SU-DHL-6 (cell line): ENCODE results near the gene KIN.
"Not testable (repeated sequence)": the region's sequence is repeated elsewhere in the genome, so short reads cannot be mapped to it uniquely, and the experiment has no call there.

Experiments
- H2AFZ ChIP-seq: fragments of 200-600 bp; sonication (generic); 2 replicates; pipeline ENCODE4 v1.6.1; 2014; ENCODE audit warnings: low read depth, mild to moderate bottlenecking, moderate library complexity, mixed read lengths, antibody characterized with exemption, low read length; ENCODE audit not compliant: severe bottlenecking
- H3F3A ChIP-seq: fragments of 200-600 bp; shearing (Covaris generic); 2 replicates; pipeline ENCODE4 v1.6.0; 2016; ENCODE audit warnings: antibody characterized with exemption, mild to moderate bottlenecking; ENCODE audit not compliant: insufficient read depth
- H3K27ac ChIP-seq: fragments of 200-600 bp; sonication (generic); 2 replicates; pipeline ENCODE4 v1.5.1; 2016; ENCODE audit warnings: low read depth, mild to moderate bottlenecking, low read length, moderate library complexity, mixed read lengths
- H3K27me3 ChIP-seq: fragments of 200-600 bp; sonication (generic), shearing (Covaris generic); 2 replicates; pipeline ENCODE4 v1.6.0; 2014; ENCODE audit warnings: mild to moderate bottlenecking, low read length
- H3K36me3 ChIP-seq: fragments of 200-600 bp; sonication (generic); 2 replicates; pipeline ENCODE4 v1.6.1; 2014; ENCODE audit warnings: mild to moderate bottlenecking, low read length, mixed read lengths
- H3K4me2 ChIP-seq: fragments of 300-600, 200-600 bp; shearing (Covaris generic), sonication (generic); 2 replicates; pipeline ENCODE4 v1.6.0; 2014; ENCODE audit warnings: low read length, low read depth, mild to moderate bottlenecking; ENCODE audit not compliant: poor library complexity, severe bottlenecking
- H3K4me3 ChIP-seq: fragments of 200-600 bp; sonication (generic); 2 replicates; pipeline ENCODE4 v1.5.1; 2014; ENCODE audit warnings: antibody characterized with exemption, low read length, mild to moderate bottlenecking, mixed read lengths; ENCODE audit not compliant: insufficient read depth, poor library complexity, severe bottlenecking
- H3K79me2 ChIP-seq: fragments of 200-600 bp; sonication (generic); 2 replicates; pipeline ENCODE4 v1.6.1; 2014; ENCODE audit warnings: mild to moderate bottlenecking, low read length, moderate library complexity; ENCODE audit not compliant: insufficient read depth
- H3K9ac ChIP-seq: fragments of 200-600 bp; sonication (generic); 2 replicates; pipeline ENCODE4 v1.7.0; 2014; ENCODE audit warnings: mild to moderate bottlenecking, low read length
- H3K9me2 ChIP-seq: fragments of 200-600 bp; sonication (generic); replicated peaks from 2 replicates; pipeline ENCODE4 v1.6.1; 2014; ENCODE audit warnings: low read length; ENCODE audit not compliant: insufficient read depth
- H3K9me3 ChIP-seq: fragments of 200-600 bp; sonication (generic); 2 replicates; pipeline ENCODE4 v1.6.1; 2014; ENCODE audit warnings: low read length, mixed read lengths; ENCODE audit not compliant: insufficient read depth
- H4K20me1 ChIP-seq: fragments of 200-600 bp; sonication (generic); 2 replicates; pipeline ENCODE4 v1.6.1; 2014; ENCODE audit warnings: low read depth, mild to moderate bottlenecking, antibody characterized with exemption, low read length, moderate library complexity, mixed read lengths
- EZH2phosphoT487 ChIP-seq: fragments of 200-600 bp; sonication (generic), shearing (Covaris generic); conservative IDR thresholded peaks from 2 replicates; pipeline ENCODE4 v1.6.1; 2018; ENCODE audit warnings: mild to moderate bottlenecking, antibody characterized with exemption, low read length, moderate library complexity, mixed read lengths
- TF ChIP-seq, protein P1 (sequence below): fragments of 200-600 bp; sonication (generic); IDR thresholded peaks from one replicate; pipeline ENCODE4 v1.5.1; 2017; ENCODE audit warnings: antibody characterized with exemption, mild to moderate bottlenecking, low read length, moderate library complexity; ENCODE audit not compliant: insufficient read depth, poor library complexity, severe bottlenecking

Gene KIN

DNA sequence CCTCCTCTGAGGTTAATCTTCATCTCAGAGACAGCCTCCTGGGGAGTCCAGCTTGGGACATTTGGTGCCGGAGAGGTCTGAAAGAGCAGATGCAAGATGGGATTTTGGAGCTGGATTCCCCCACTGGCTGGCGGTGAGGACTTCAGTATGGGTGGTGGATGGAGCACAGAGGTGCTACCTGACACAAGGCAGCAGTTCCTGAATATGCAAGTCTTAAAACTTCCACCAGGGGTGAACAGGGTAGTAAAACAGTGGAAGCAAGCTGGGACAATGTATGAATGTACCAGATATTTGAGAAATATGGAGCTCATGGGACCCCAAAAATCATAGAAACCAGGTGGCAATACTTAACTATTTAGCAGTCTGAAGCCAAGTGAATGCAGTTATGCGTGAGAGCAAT is 25.7 kb upstream of the KIN start:
- Histone ChIP-seq H4K20me1 (no peaks in the 10 kb centered on the region), H3F3A (no peaks in the 10 kb centered on the region), H2AFZ (no peak overlapping the region), H3K27ac (no peak overlapping the region), H3K27me3 (no peaks in the 10 kb centered on the region), H3K4me3 (no peak overlapping the region), H3K9me3 (no peaks in the 10 kb centered on the region), H3K9me2 (no peaks in the 10 kb centered on the region), H3K36me3 (no peaks in the 10 kb centered on the region), H3K4me2 (no peak overlapping the region), H3K79me2 (0 out of 2 replicates have a peak, but pooled peaks cover 4% of the 10 kb centered on the region), H3K9ac (no peak overlapping the region)
- no peak for TF ChIP-seq EZH2phosphoT487
- TF ChIP-seq, protein P1, sequence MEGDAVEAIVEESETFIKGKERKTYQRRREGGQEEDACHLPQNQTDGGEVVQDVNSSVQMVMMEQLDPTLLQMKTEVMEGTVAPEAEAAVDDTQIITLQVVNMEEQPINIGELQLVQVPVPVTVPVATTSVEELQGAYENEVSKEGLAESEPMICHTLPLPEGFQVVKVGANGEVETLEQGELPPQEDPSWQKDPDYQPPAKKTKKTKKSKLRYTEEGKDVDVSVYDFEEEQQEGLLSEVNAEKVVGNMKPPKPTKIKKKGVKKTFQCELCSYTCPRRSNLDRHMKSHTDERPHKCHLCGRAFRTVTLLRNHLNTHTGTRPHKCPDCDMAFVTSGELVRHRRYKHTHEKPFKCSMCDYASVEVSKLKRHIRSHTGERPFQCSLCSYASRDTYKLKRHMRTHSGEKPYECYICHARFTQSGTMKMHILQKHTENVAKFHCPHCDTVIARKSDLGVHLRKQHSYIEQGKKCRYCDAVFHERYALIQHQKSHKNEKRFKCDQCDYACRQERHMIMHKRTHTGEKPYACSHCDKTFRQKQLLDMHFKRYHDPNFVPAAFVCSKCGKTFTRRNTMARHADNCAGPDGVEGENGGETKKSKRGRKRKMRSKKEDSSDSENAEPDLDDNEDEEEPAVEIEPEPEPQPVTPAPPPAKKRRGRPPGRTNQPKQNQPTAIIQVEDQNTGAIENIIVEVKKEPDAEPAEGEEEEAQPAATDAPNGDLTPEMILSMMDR, result no peak

DNA sequence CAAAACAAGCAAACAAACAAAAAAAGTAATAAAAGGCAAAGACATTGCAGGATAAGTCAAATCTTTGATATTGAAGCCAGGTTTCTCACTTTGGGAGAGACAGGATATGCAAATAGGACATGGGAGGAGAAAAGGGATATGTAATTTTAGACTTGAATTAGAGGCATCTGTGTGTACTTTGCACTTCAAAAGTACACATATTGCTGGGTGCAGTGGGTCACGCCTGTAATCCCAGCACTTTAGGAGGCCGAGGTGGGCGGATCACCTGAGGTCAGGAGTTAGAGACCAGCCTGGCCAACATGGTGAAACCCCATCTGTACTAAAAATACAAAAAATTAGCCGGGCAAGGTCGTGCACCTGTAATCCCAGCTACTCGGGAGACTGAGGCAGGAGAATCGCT is 23.9 kb upstream of the KIN start:
- H3K9me3 ChIP-seq, H3K36me3 ChIP-seq, H3K4me3 ChIP-seq, H3K9me2 ChIP-seq, H4K20me1 ChIP-seq, H3K27ac ChIP-seq, H3F3A ChIP-seq, H3K4me2 ChIP-seq, H3K27me3 ChIP-seq, H2AFZ ChIP-seq, H3K9ac ChIP-seq, H3K79me2 ChIP-seq: not testable (repeated sequence)

DNA sequence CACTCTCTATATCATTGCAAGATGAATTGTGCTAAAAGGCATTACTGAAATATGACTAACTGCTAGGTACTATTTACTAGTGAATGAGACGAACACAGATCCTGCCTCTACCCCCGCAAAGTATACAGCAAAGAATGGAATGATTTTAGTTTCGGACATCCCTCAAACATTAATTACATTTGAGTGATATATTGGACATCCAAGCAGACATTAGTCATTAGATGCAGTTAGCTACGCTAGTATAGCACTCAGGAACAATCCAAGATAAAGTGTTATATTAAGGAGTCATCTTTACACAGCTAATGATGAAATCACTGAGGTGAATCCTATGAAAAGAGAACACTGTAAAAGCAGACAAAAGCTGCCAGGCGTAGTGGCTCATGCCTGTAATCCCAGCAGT is 23.2 kb upstream of the KIN start:
- no peaks in the 10 kb centered on the region for H3K9me2 ChIP-seq
- H2AFZ ChIP-seq, result no peak overlapping the region
- H3K27me3 ChIP-seq, result no peaks in the 10 kb centered on the region
- H4K20me1 ChIP-seq, result no peaks in the 10 kb centered on the region
- H3K36me3 ChIP-seq, result peaks cover 10% of the 10 kb centered on the region; the same call in 1 of the 2 replicates
- H3K4me3 ChIP-seq, result no peak overlapping the region
- no peak overlapping the region for H3K27ac ChIP-seq
- no peaks in the 10 kb centered on the region for H3F3A ChIP-seq
- TF ChIP-seq, protein P1, result no peak
- TF ChIP-seq EZH2phosphoT487, result no peak
- H3K9ac ChIP-seq, result no peak overlapping the region
- no peaks in the 10 kb centered on the region for H3K9me3 ChIP-seq
- H3K4me2 ChIP-seq, result no peak overlapping the region
- H3K79me2 ChIP-seq, result no peaks in the 10 kb centered on the region

DNA sequence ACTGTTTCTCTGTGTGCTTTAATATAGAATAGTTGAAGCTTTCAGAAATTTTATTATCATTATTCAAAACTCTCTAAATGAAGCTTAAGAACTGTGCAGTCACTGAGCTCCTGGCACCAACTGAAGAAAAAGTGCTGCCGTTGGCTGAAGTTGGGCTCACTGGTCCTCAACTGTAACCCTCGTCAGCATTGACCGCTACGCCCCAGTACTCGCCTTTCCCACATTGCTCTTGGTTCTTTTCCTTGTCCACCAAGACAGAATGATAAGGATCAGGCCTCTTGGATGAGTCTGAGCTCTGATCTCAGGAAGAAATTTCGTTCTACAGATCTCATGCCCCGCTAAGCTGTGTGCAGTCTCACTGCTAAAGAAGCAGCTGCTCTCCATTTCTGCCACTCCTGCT is 22.6 kb upstream of the KIN start:
- Histone ChIP-seq H4K20me1 (no peaks in the 10 kb centered on the region), H3K36me3 (peaks cover 10% of the 10 kb centered on the region; the same call in 1 of the 2 replicates), H3K4me2 (no peak overlapping the region), H3K27me3 (no peaks in the 10 kb centered on the region), H2AFZ (no peak overlapping the region), H3K9me3 (no peaks in the 10 kb centered on the region), H3F3A (no peaks in the 10 kb centered on the region), H3K9me2 (no peaks in the 10 kb centered on the region), H3K4me3 (no peak overlapping the region), H3K27ac (no peak overlapping the region), H3K79me2 (no peaks in the 10 kb centered on the region), H3K9ac (no peak overlapping the region)
- no peak for TF ChIP-seq EZH2phosphoT487
- TF ChIP-seq, protein P1, result no peak
